HG02759 (cell line): ENCODE measurements around the gene NAA30.

ENCODE experiments used
- ATAC-seq: cut with Tn5 transposase; IDR thresholded peaks from one replicate; pipeline ENCODE4 v1.9.1; 2021; ENCODE audit warnings: mild to moderate bottlenecking, moderate library complexity; ENCODE audit not compliant: unreplicated experiment

NAA30 gene

DNA sequence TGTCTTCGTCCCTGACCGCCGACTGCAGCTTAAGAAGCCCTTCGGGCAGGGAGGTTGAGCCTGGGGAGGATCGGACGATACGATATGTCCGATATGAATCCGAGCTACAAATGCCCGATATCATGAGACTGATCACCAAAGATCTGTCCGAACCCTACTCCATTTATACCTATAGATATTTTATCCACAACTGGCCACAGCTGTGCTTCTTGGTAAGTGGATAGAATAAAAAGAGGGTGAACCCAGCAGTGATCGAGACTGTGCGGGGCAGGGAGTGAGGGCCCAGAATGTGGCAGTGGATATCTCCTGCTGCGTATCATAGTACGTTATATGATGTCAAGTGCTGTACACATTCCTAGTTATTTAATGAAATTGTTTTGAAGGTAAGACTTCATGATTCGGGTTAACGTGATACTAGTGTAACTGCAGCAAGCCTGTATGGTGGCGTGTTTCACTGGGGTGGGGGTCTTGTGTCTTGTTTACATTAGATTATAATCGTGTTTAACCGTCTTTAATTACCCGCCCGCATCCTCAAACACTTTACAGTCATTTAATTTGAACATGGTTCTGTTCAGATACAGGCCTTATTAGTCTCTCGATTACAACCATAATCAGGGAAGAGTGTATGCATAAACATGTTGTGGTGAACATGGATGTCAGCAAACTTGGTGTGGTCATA, 1.3 kb downstream of the NAA30 start:
- no peak for ATAC-seq

DNA sequence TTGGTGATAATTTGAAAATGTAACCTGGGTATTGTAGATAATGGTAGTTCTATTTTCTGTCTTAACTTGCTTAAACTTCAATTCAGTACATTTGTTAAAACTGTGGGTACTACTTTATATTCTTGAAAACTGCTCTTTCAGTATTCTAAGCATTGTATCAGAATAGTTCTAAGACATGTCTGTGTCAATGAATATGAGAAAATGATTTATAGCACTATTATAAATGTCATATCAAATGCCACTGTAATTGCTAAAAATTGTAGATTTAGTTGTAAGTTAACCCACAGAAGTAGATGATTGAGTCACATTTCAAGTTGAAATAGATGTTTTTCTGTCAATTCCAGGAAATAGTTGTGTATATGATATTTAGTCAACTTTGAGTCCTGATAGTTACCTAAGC, 2.4 kb downstream of the NAA30 start:
- ATAC-seq = no peak

GRCh38 chr14:57400556-57401494, 10.4 kb downstream of the NAA30 start:
- ATAC-seq = no peak

- ATAC-seq = no peak
Measured at GRCh38 chr14:57401501-57401900, 11.1 kb downstream of the NAA30 start.

- ATAC-seq = no peak
Measured at GRCh38 chr14:57402173-57402852, 11.9 kb downstream of the NAA30 start.

- ATAC-seq = no peak
Measured at GRCh38 chr14:57403521-57403864, 13.1 kb downstream of the NAA30 start.

DNA sequence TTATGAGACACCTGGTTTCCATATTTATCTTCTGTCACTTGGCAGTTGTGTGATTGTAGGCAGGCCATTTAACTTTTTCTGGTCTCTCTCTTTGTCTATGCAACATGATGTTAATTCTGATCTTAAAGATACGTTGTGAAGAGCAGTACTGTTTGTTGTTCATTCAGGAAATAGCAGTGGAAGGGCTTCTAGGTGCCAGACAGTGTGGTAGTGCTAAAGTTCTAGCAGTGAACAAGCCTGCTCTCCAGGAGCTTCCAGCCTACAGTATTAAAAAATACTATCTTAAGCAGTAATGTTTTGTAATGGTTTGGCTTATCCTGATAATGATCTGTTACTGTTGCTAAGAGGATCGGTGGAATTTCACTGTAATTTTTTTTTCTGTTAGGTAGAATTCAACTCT, 15.2 kb downstream of the NAA30 start:
- no peak for ATAC-seq

GRCh38 chr14:57408037-57408436, 17.7 kb downstream of the NAA30 start:
- no peak for ATAC-seq

DNA sequence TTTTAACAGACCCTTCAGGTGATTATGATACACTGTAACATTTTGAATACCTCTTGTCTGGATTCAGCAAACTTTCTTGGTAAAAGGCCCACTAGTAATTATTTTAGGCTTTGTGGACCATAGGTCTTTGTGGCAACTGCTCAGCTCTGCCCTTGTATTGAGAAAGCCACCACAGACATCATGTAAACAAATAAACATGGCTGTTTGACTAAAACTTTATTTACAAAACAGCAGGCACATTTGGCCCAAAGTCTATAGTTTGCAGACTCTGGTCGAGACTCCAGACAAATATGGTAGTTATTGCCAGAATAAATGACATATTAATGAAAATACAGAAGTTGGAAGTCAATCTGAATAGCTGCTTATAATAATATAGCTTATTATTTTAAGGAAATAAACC, 18.2 kb downstream of the NAA30 start:
- ATAC-seq = no peak

DNA sequence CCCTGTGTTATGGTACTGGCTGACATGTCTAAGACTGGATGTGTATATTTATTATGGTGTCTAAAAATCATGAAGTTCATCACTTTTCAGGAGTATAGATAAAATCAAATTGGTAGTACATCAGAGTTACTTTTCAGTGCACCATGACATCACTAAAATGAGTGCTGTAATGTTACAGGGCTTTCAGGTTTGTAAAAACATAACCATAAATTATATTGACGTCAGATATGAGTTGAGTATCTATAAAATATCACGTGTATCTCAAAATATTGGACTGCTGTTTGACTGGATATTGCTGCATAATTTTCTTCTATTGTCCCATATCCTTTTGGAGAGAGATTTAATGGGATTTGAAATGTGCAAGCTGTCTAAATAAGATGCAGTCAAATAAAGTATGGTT, 22.0 kb downstream of the NAA30 start:
- ATAC-seq = no peak

GRCh38 chr14:57413849-57414248, 23.5 kb downstream of the NAA30 start:
- ATAC-seq = no peak

DNA sequence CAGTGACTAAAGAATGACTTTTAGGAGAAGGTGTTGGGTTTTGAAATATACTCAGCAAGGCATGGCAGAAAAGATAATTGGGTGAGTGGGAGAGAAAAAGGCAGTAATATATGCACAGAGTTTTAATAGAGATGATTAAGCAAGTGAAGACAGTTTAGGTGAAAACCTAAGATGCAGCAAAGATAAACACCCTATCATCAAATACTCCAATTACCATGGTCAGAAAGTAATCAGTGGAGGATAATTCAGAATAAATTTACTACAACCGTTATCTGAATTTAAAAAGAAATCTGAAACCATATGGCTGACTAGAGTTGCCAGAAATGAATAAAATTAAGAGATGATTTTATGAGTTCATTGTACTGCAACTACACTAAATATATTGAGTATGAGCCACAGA, 26.8 kb downstream of the NAA30 start:
- no peak for ATAC-seq

DNA sequence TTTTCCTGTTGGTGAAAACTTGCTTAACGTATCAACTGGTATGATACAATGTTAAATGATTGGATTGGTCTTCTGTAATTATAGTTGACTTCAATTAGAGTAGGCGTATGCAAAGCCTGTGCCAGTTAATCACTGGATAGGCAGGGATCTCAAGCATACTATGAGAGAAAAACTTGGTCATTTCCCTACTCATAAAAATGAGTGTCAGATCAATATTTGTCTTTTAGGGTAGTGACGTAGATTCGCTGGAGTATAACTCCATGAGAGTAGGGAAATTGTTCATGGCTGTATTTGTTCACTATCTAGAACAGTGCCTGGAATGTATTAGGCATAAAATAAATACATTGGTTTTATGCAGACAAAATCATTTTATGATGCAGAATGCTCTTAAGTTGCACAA, 28.6 kb downstream of the NAA30 start:
- ATAC-seq = no peak

- no peak for ATAC-seq
Measured at GRCh38 chr14:57420033-57420432, 29.6 kb downstream of the NAA30 start.

DNA sequence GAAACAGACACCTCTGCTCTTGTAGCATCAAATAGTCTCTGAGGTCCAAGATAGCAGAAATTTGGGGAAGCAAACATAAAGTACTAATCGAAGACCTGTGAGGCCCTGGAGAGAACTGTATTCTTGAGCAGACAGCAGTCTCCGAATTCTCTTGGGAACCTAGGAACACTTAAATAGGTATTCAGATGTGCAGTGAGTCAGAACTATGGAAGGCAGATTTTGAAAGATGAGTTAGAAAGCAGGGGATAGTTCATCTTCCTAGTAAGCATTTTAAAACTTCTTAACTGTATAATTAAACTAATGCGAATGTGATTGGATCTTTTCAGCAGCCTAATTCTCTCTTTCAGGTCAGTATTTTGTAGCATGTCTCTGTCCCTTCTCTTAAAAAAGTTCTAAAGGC, 30.6 kb downstream of the NAA30 start:
- no peak for ATAC-seq

DNA sequence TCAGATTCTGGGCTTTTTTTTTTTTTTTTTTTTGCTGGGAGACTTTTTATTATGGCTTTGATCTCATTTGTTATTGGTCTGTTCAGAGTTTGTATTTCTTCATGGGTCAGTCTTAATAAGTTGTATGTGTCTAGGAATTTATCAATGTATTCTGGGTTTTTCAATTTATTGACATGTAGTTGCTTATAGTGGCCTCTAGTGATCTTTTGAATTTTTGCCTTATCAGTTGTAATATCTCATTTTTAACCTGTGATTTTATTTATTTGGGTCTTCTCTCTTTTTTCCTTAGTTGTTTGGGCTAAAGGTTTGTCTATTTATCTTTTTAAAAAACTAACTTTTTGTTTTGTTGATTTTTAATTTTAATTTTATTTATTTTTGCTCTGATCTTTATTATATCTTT, 45.5 kb downstream of the NAA30 start:
- ATAC-seq = no peak

- no peak for ATAC-seq
Measured at GRCh38 chr14:57461777-57462320, 71.5 kb downstream of the NAA30 start.

GRCh38 chr14:57462551-57462950, 72.2 kb downstream of the NAA30 start:
- ATAC-seq = no peak

- ATAC-seq = peak; percentile 96
Measured at GRCh38 chr14:57464008-57464730, 73.8 kb downstream of the NAA30 start.
